Aorta (tissue), 5 donors: ENCODE measurements around the gene NHSL1. TPM values are rescaled to one million over a fixed set of nuclear protein-coding genes. Genes with fewer than 3 reads are reported as not detected.

Experiments
- ATAC-seq: fragments of 200-7000 bp; cut with Tn5 transposase; one replicate; pipeline ENCODE4 v1.9.1; 2022; ENCODE audit warnings: moderate library complexity; ENCODE audit not compliant: low FRiP score
- DNase-seq, 2 donors: peaks; one replicate each; pipeline ENCODE4 v3.0.0-alpha.2; 2020
- H3K27ac ChIP-seq, 2 donors: one replicate each; pipeline ENCODE4 v1.5.1; 2013; ENCODE audit warnings: low read length in 2 of 2, mild to moderate bottlenecking in 2 of 2, moderate library complexity in 2 of 2, control low read depth in 1 of 2, inconsistent platforms in 1 of 2, low read depth in 1 of 2
- H3K27me3 ChIP-seq, 2 donors: one replicate each; pipeline ENCODE4 v1.6.1; 2013; ENCODE audit warnings: control low read depth in 1 of 2, low read length in 1 of 2, mild to moderate bottlenecking in 1 of 2, moderate library complexity in 1 of 2; ENCODE audit not compliant: insufficient read depth in 2 of 2, control insufficient read depth in 1 of 2
- H3K36me3 ChIP-seq, 2 donors: one replicate each; pipeline ENCODE4 v1.6.1; 2013; ENCODE audit warnings: control low read depth in 1 of 2, low read length in 1 of 2, mild to moderate bottlenecking in 1 of 2; ENCODE audit not compliant: insufficient read depth in 2 of 2, control insufficient read depth in 1 of 2
- H3K4me1 ChIP-seq, 2 donors: one replicate each; pipeline ENCODE4 v1.6.1; 2013; ENCODE audit warnings: low read length in 2 of 2, control low read depth in 1 of 2, mild to moderate bottlenecking in 1 of 2, moderate library complexity in 1 of 2; ENCODE audit not compliant: insufficient read depth in 2 of 2, control insufficient read depth in 1 of 2
- H3K4me3 ChIP-seq, 2 donors: one replicate each; pipeline ENCODE4 v1.5.1; 2013; ENCODE audit warnings: low read length in 2 of 2, control low read depth in 1 of 2, mild to moderate bottlenecking in 1 of 2
- H3K9me3 ChIP-seq: one replicate; pipeline ENCODE4 v1.6.1; 2013; ENCODE audit warnings: mild to moderate bottlenecking, low read length; ENCODE audit not compliant: control insufficient read depth
- WGBS, 2 donors: extraction: QIAGEN DNeasy Blood & Tissue Kit; methylation state at CpG; one replicate each; pipeline ENCODE4 v1.1.7; 2013; 5-methylcytosine and 5-hydroxymethylcytosine counted together
- intact Hi-C, 2 donors: fragments of 100-400 bp; cut with DNase I; formaldehyde crosslinking; loops; one replicate each; pipeline versions ENCODE4 v1.14.2 to v1.15.0; 2022
- polyA plus RNA-seq, 2 donors: library from polyadenylated mRNA; stranded (reverse); fragments of 200-250 nt; gene quantifications; one replicate each; pipeline ENCODE4 v1.2.3, GENCODE V29; 2013
- total RNA-seq, 2 donors: library from RNA; stranded (reverse); fragmentation: NEBNext Ultra II Directional; extraction: Animal tissue kit (Norgen Biotek cat#: 25700); gene quantifications; one replicate each; pipeline ENCODE4 v1.2.1, GENCODE V29; 2021
- donor health status: healthy with polysubstance abuse.
- donor health status: Bipolar disorder and iron deficiency.
- donor health status: DM: no; HTN: no; CAD: no.
- donor health status: DM: no; HTN: no; CAD: no.
- donor health status: DM: yes; HTN: yes; CAD: no.

NHSL1 gene
- total and polyA plus RNA-seq, 4 donors = 0.56 to 25.2 (median 8.1) TPM

- Histone ChIP-seq H3K4me3 (no peak overlapping the region), H3K27me3 (no peaks in the 10 kb centered on the region), H3K27ac (no peak overlapping the region), H3K36me3 (no peaks in the 10 kb centered on the region), H3K9me3 (no peaks in the 10 kb centered on the region), H3K4me1 (peaks cover 0 to 2% of the 10 kb centered on the region in 2 donors)
- 92 to 93% methylated on average over 2 of the region's 2 CpGs for WGBS, 2 donors
- DNase-seq (no peak), ATAC-seq (no peak)
- intact Hi-C loops = no loop called here
Observed at GRCh38 chr6:138492871-138493270, 6.4 kb downstream of the NHSL1 start.

DNA sequence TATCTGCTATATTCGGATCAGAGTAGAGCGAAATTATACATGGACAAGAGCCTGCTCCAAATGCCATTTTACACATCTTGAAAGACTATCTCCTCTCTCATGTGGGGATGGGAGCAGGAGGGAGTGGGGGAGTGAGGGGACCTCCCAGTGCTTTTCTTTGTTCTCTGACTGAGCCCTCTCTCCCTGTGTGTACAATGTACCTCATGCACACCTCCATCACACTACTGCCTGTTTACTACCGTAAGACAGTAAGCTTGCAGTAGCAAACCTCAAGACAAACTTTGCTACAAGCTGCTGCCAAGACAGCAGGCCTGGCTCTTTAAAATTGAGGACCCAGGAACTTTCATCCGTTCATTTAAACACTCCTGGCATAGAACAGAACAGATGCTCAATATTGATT lies 7.2 kb downstream of the NHSL1 start:
- WGBS, 2 donors = 89 to 90% methylated on average over 4 of the region's 4 CpGs
- DNase-seq = no peak
- Histone ChIP-seq H3K4me3 (no peak overlapping the region), H3K27ac (no peak overlapping the region), H3K4me1 (peaks cover 0 to 2% of the 10 kb centered on the region in 2 donors), H3K36me3 (no peaks in the 10 kb centered on the region), H3K27me3 (no peaks in the 10 kb centered on the region), H3K9me3 (no peaks in the 10 kb centered on the region)
- intact Hi-C loops = no loop called here
- ATAC-seq = no peak

GRCh38 chr6:138491017-138491416 lies 8.3 kb downstream of the NHSL1 start:
- Histone ChIP-seq H3K9me3 (no peaks in the 10 kb centered on the region), H3K27ac (no peak overlapping the region), H3K27me3 (no peaks in the 10 kb centered on the region), H3K4me3 (no peak overlapping the region), H3K36me3 (no peaks in the 10 kb centered on the region), H3K4me1 (peaks cover 0 to 2% of the 10 kb centered on the region in 2 donors)
- DNase-seq (no peak), ATAC-seq (no peak)
- WGBS, 2 donors = 55 to 71% methylated on average over 1 of the region's 1 CpG
- intact Hi-C loops = no loop called here

DNA sequence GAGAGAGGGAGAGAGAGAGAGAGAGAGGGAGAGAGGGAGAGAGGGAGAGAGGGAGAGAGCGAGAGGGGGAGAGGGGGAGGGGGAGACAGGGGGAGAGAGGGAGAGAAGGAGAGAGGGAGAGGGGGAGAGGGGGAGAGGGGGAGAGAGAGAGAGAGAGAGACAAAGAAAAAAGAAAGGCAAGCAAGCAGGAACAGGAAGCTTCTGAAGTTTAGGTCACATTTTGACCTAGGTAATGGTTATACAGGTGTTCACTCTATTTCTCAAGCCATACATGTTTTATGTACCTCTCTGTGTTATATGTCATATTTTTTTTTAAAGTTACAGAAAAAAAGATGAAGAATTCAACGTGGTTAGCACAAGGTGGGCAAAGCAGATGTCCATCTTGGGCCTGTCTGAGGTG lies 9.4 kb downstream of the NHSL1 start:
- intact Hi-C loops = no loop called here
- H3K36me3 ChIP-seq = no peaks in the 10 kb centered on the region
- no peak for DNase-seq
- no peak for ATAC-seq
- H3K4me1 ChIP-seq = peaks cover 0 to 2% of the 10 kb centered on the region in 2 donors
- no peaks in the 10 kb centered on the region for H3K9me3 ChIP-seq
- no peak overlapping the region for H3K27ac ChIP-seq
- no peaks in the 10 kb centered on the region for H3K27me3 ChIP-seq
- no peak overlapping the region for H3K4me3 ChIP-seq
- 88 to 92% methylated on average over 1 of the region's 2 CpGs for WGBS, 2 donors

GRCh38 chr6:138487102-138487604 lies 12.1 kb downstream of the NHSL1 start:
- 86 to 91% methylated on average over 6 of the region's 6 CpGs for WGBS, 2 donors
- H3K9me3 ChIP-seq = peaks cover 2% of the 10 kb centered on the region

DNA sequence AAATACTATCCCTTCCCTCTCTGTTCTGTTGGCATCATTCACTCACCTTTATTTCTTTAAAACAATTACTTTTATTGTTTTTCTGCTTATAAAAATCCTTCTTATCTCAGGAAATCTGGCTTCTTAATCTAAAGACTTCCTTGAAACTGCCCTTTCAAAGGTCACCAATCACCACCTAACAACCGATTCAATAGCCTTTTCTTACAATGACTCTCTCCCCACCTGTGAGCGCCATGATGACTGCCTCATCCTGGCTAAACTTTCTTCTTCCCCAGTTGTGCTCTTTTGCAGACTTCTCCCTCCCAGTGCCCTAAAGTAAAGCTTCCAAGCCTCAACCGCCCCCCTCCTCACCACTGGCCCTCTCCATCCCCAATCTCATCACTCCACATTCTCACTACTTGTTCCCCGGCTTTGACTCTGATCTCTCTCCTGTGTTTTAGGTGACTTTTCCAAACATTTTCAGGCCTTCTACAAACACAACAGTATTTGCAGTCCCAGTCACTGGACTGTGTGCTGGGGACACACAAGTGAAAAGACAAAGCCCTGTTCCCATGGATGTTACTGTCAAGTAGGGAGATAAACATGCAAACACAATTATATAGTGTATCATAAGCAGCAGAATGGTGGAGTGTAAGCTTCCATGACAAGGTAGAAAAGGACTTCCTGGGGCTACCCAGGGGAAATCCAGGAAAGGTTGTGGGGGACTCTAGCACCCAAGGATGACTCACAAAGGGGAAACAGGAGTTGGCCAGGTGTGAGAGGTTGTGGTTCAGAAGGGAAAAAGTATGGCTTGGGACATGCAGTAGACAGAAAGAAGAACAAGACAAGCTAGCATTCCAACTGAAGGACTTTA lies 12.8 kb downstream of the NHSL1 start:
- no peak for ATAC-seq
- intact Hi-C loops = no loop called here
- H3K4me3 ChIP-seq = no peak overlapping the region

More at GRCh38 chr6:138487102-138487604, 12.1 kb downstream of the NHSL1 start:
- H3K4me3 ChIP-seq = no peak overlapping the region
- H3K4me1 ChIP-seq = no peaks in the 10 kb centered on the region
- H3K36me3 ChIP-seq = no peaks in the 10 kb centered on the region
- DNase-seq = no peak
- no peaks in the 10 kb centered on the region for H3K27me3 ChIP-seq
- ATAC-seq = no peak
- no peak overlapping the region for H3K27ac ChIP-seq
- intact Hi-C loops = no loop called here

GRCh38 chr6:138485586-138486248 lies 13.6 kb downstream of the NHSL1 start:
- WGBS, 2 donors = 85 to 89% methylated on average over 13 of the region's 13 CpGs
- H3K9me3 ChIP-seq = peaks cover 2% of the 10 kb centered on the region
- no peak overlapping the region for H3K4me3 ChIP-seq
- no peaks in the 10 kb centered on the region for H3K4me1 ChIP-seq
- ATAC-seq (no peak), DNase-seq (no peak)
- H3K27me3 ChIP-seq = no peaks in the 10 kb centered on the region
- H3K36me3 ChIP-seq = no peaks in the 10 kb centered on the region
- H3K27ac ChIP-seq = no peak overlapping the region
- intact Hi-C loops = no loop called here

More for the DNA sequence above, 12.8 kb downstream of the NHSL1 start:
- H3K27ac ChIP-seq = no peak overlapping the region
- no peaks in the 10 kb centered on the region for H3K36me3 ChIP-seq
- H3K4me1 ChIP-seq = no peaks in the 10 kb centered on the region
- 90 to 98% methylated on average over 4 of the region's 4 CpGs for WGBS, 2 donors
- peaks cover 2% of the 10 kb centered on the region for H3K9me3 ChIP-seq
- H3K27me3 ChIP-seq = no peaks in the 10 kb centered on the region
- DNase-seq = no peak

GRCh38 chr6:138485005-138485545 lies 14.2 kb downstream of the NHSL1 start:
- no peaks in the 10 kb centered on the region for H3K36me3 ChIP-seq
- peaks cover 2% of the 10 kb centered on the region for H3K9me3 ChIP-seq
- no peak for DNase-seq
- H3K27me3 ChIP-seq = no peaks in the 10 kb centered on the region
- no peaks in the 10 kb centered on the region for H3K4me1 ChIP-seq
- no peak overlapping the region for H3K4me3 ChIP-seq
- 8 to 12% methylated on average over 11 of the region's 11 CpGs for WGBS, 2 donors
- no peak overlapping the region for H3K27ac ChIP-seq
- intact Hi-C loops = no loop called here
- ATAC-seq = no peak
